GM23338 (cell line): ENCODE data around the gene OGFOD2. TPM values are rescaled to one million over a fixed set of nuclear protein-coding genes. Genes with fewer than 3 reads are reported as not detected.

Experiments
- ATAC-seq: fragments of 200-7000 bp; cut with Tn5 transposase; 3 replicates; pipeline ENCODE4 v1.9.1; 2020
- DNase-seq: peaks from one replicate; pipeline ENCODE4 v3.0.0-alpha.2; 2015; ENCODE audit warnings: low spot score
- H2AFZ ChIP-seq: fragments of 200-600 bp; sonication (generic); 2 replicates; pipeline ENCODE4 v1.8.0; 2016; ENCODE audit warnings: antibody characterized with exemption, mild to moderate bottlenecking, moderate library complexity
- H3F3A ChIP-seq: fragments of 200-600 bp; sonication (generic); replicated peaks from 2 replicates; pipeline ENCODE4 v1.8.0; 2017; ENCODE audit warnings: antibody characterized with exemption, mixed run types, low read depth
- H3K27ac ChIP-seq: fragments of 200-600 bp; sonication (generic); 2 replicates; pipeline ENCODE4 v1.6.1; 2016; ENCODE audit warnings: low read depth
- H3K27me3 ChIP-seq: fragments of 200-600 bp; sonication (generic); 2 replicates; pipeline ENCODE4 v1.8.0; 2016; ENCODE audit warnings: mild to moderate bottlenecking, mixed run types, moderate library complexity; ENCODE audit not compliant: insufficient read depth
- H3K36me3 ChIP-seq: fragments of 200-600 bp; sonication (generic); 2 replicates; pipeline ENCODE4 v1.8.0; 2016; ENCODE audit warnings: mild to moderate bottlenecking; ENCODE audit not compliant: insufficient read depth
- H3K4me1 ChIP-seq: fragments of 200-600 bp; sonication (generic); 2 replicates; pipeline ENCODE4 v1.8.0; 2016; ENCODE audit warnings: mild to moderate bottlenecking, moderate library complexity; ENCODE audit not compliant: insufficient read depth
- H3K4me2 ChIP-seq: fragments of 200-600 bp; sonication (generic); 2 replicates; pipeline ENCODE4 v1.7.1; 2017; ENCODE audit warnings: mixed run types
- H3K4me3 ChIP-seq: fragments of 200-600 bp; sonication (generic); 2 replicates; pipeline ENCODE4 v1.6.1; 2016; ENCODE audit warnings: mixed run types
- H3K79me2 ChIP-seq: fragments of 200-600 bp; sonication (generic); replicated peaks from 2 replicates; pipeline ENCODE4 v1.8.0; 2017; ENCODE audit warnings: mild to moderate bottlenecking; ENCODE audit not compliant: insufficient read depth
- H3K9me2 ChIP-seq: fragments of 200-600 bp; sonication (generic); 2 replicates; pipeline ENCODE4 v1.8.0; 2017; ENCODE audit not compliant: insufficient read depth
- H4K20me1 ChIP-seq: fragments of 200-600 bp; sonication (generic); replicated peaks from 2 replicates; pipeline ENCODE4 v1.8.0; 2017; ENCODE audit warnings: mild to moderate bottlenecking; ENCODE audit not compliant: insufficient read depth
- H3K27ac Mint-ChIP-seq: 2 replicates; pipeline ENCODE4 v1.8.0; 2020; ENCODE audit warnings: inconsistent platforms, mild to moderate bottlenecking, moderate library complexity, mixed read lengths
- H3K27me3 Mint-ChIP-seq: 3 replicates; pipeline ENCODE4 v1.8.0; 2022; ENCODE audit warnings: low read depth, mild to moderate bottlenecking, moderate library complexity, mixed read lengths, inconsistent platforms; ENCODE audit not compliant: insufficient read depth, poor library complexity
- H3K36me3 Mint-ChIP-seq: 3 replicates; pipeline ENCODE4 v1.8.0; 2021; ENCODE audit warnings: low read depth, mild to moderate bottlenecking, inconsistent platforms, moderate library complexity, mixed read lengths
- H3K4me1 Mint-ChIP-seq: 3 replicates; pipeline ENCODE4 v1.8.0; 2020; ENCODE audit warnings: mild to moderate bottlenecking, inconsistent platforms, mixed read lengths
- H3K4me3 Mint-ChIP-seq: 3 replicates; pipeline ENCODE4 v1.8.0; 2021; ENCODE audit warnings: moderate library complexity, mild to moderate bottlenecking, inconsistent platforms, mixed read lengths
- H3K9me3 Mint-ChIP-seq: 3 replicates; pipeline ENCODE4 v1.8.0; 2020; ENCODE audit warnings: moderate library complexity, mild to moderate bottlenecking, inconsistent platforms, mixed read lengths
- ETS1 ChIP-seq: IDR thresholded peaks from 2 replicates; pipeline ENCODE4 v1.6.1; 2016; ENCODE audit warnings: antibody characterized with exemption
- EZH2 ChIP-seq: fragments of 200-600 bp; sonication (generic); IDR thresholded peaks from one replicate; pipeline ENCODE4 v1.8.0; 2017; ENCODE audit warnings: antibody characterized with exemption, mild to moderate bottlenecking, low read depth; ENCODE audit not compliant: unreplicated experiment
- NANOG ChIP-seq: IDR thresholded peaks from 2 replicates; pipeline ENCODE4 v1.6.1; 2016; ENCODE audit warnings: antibody characterized with exemption, borderline replicate concordance
- POLR2AphosphoS5 ChIP-seq: IDR thresholded peaks from 2 replicates; pipeline ENCODE4 v1.6.1; 2016; ENCODE audit warnings: antibody characterized with exemption, low read depth
- REST ChIP-seq: IDR thresholded peaks from one replicate; pipeline ENCODE4 v1.6.1; 2018; ENCODE audit warnings: antibody characterized with exemption; ENCODE audit not compliant: unreplicated experiment
- ZNF114 ChIP-seq: fragments of 250-450 bp; sonication (Bioruptor Pico); IDR thresholded peaks from 2 replicates; pipeline ENCODE4 v1.5.0; 2020; ENCODE audit warnings: mild to moderate bottlenecking, moderate library complexity
- polyA plus RNA-seq: library from polyadenylated mRNA; unstranded; fragments of >200 nt; fragmentation: Nextera tagmentation; extraction: Ambion mirVana; gene quantifications from 2 replicates; pipeline ENCODE4 v1.2.1, GENCODE V29; 2016
- total RNA-seq: library from RNA; depleted of rRNA; stranded (reverse); fragments of >200 nt; shearing (Covaris generic); gene quantifications from 2 replicates; pipeline ENCODE4 v1.2.3, GENCODE V29; 2014

The OGFOD2 gene
- total and polyA plus RNA-seq, 2 experiments from 2014 or later, result 13.1 to 16.1 TPM

GRCh38 chr12:122984612-122985337 lies 9.7 kb downstream of the OGFOD2 start:
- peak overlapping the region; percentile 50; the same call in 1 of the 2 replicates for H3K27ac ChIP-seq
- peaks cover 14% of the 10 kb centered on the region for H3K27me3 Mint-ChIP-seq
- no peak overlapping the region for H3K4me3 ChIP-seq
- peaks cover 19% of the 10 kb centered on the region for H3K4me1 Mint-ChIP-seq
- TF ChIP-seq REST, result no peak
- H3K9me3 Mint-ChIP-seq, result no peaks in the 10 kb centered on the region
- H3K27ac Mint-ChIP-seq, result peak overlapping the region; percentile 31; the same call in 1 of the 2 replicates
- no peaks in the 10 kb centered on the region for H3K9me2 ChIP-seq
- H4K20me1 ChIP-seq, result no peaks in the 10 kb centered on the region
- no peaks in the 10 kb centered on the region; the same call in 2 of the 3 replicates for H3K36me3 Mint-ChIP-seq
- ATAC-seq (no peak), DNase-seq (no peak)
- H3F3A ChIP-seq, result no peaks in the 10 kb centered on the region
- no peaks in the 10 kb centered on the region for H3K27me3 ChIP-seq
- H3K4me1 ChIP-seq, result peaks cover 11% of the 10 kb centered on the region; the same call in 1 of the 2 replicates
- H3K4me3 Mint-ChIP-seq, result no peak overlapping the region
- no peak overlapping the region for H3K4me2 ChIP-seq
- H2AFZ ChIP-seq, result no peak overlapping the region
- H3K36me3 ChIP-seq, result no peaks in the 10 kb centered on the region; the same call in 1 of the 2 replicates
- H3K79me2 ChIP-seq, result peaks cover 10% of the 10 kb centered on the region; the same call in 1 of the 2 replicates

- Histone ChIP-seq H3K9me2 (no peaks in the 10 kb centered on the region), H4K20me1 (no peaks in the 10 kb centered on the region), H3K36me3 (no peaks in the 10 kb centered on the region; the same call in 1 of the 2 replicates), H3K79me2 (peaks cover 10% of the 10 kb centered on the region; the same call in 1 of the 2 replicates), H3F3A (no peaks in the 10 kb centered on the region), H3K4me1 (peaks cover 9% of the 10 kb centered on the region; the same call in 1 of the 2 replicates), H3K4me3 (no peak overlapping the region), H3K4me2 (no peak overlapping the region), H2AFZ (no peak overlapping the region), H3K27me3 (no peaks in the 10 kb centered on the region), H3K27ac (no peak overlapping the region)
- peaks cover 10% of the 10 kb centered on the region for H3K27me3 Mint-ChIP-seq
- DNase-seq, result peak; percentile 20
- ATAC-seq, result peak; percentile 9
- TF ChIP-seq ZNF114 (CRISPR knock-in tag) (no peak), POLR2AphosphoS5 (no peak), ETS1 (no peak), EZH2 (no peak), NANOG (no peak)
- no peaks in the 10 kb centered on the region for H3K9me3 Mint-ChIP-seq
- H3K4me3 Mint-ChIP-seq, result no peak overlapping the region
- H3K4me1 Mint-ChIP-seq, result peaks cover 19% of the 10 kb centered on the region
- no peaks in the 10 kb centered on the region; the same call in 2 of the 3 replicates for H3K36me3 Mint-ChIP-seq
- H3K27ac Mint-ChIP-seq, result no peak overlapping the region
Observed at GRCh38 chr12:122985338-122986257, 10.6 kb downstream of the OGFOD2 start.
